ENCODE results near the gene DLX4. TPM values are rescaled to one million over a fixed set of nuclear protein-coding genes. Genes with fewer than 3 reads are reported as not detected.

Gene DLX4
- polyA plus RNA-seq, 1 donor from 2014 or later: not detected

DNA sequence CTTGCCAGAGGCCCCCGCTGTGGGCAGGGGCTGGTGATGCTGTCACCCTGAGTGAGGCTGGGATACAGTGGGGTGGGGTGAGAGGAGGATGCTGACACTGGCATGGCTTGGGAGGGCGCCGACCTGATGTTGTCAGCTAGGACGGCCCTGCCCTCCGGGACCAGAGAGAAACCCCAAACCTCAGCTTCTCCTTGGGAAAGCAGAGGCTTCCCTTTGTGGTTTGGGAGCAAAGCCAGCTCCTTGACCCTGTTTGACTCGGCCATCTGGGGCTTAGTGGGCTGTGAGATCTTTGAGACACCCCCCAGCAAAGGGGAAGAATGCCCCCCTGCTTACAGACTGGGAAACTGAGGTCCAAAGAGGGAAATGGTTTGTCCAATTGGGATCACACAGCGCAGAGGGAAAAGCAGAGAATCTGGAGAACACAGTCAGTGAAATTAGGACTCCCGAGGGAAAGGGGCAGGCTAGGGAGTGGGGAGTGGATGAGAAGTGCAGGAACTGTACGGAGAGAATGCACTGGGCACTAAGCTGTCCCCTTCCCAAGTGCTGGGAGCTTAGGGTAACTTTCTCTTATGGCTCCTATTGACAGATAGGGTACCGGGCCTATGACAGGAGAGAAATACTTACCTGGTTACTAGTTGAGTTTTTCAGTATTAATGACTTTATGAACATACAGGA, 40.7 kb upstream of the DLX4 start:
- TF ChIP-seq, protein P1, sequence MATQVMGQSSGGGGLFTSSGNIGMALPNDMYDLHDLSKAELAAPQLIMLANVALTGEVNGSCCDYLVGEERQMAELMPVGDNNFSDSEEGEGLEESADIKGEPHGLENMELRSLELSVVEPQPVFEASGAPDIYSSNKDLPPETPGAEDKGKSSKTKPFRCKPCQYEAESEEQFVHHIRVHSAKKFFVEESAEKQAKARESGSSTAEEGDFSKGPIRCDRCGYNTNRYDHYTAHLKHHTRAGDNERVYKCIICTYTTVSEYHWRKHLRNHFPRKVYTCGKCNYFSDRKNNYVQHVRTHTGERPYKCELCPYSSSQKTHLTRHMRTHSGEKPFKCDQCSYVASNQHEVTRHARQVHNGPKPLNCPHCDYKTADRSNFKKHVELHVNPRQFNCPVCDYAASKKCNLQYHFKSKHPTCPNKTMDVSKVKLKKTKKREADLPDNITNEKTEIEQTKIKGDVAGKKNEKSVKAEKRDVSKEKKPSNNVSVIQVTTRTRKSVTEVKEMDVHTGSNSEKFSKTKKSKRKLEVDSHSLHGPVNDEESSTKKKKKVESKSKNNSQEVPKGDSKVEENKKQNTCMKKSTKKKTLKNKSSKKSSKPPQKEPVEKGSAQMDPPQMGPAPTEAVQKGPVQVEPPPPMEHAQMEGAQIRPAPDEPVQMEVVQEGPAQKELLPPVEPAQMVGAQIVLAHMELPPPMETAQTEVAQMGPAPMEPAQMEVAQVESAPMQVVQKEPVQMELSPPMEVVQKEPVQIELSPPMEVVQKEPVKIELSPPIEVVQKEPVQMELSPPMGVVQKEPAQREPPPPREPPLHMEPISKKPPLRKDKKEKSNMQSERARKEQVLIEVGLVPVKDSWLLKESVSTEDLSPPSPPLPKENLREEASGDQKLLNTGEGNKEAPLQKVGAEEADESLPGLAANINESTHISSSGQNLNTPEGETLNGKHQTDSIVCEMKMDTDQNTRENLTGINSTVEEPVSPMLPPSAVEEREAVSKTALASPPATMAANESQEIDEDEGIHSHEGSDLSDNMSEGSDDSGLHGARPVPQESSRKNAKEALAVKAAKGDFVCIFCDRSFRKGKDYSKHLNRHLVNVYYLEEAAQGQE (IDR thresholded peaks at IDR 0.05; ENCODE audit: borderline replicate concordance): no peak
- TF ChIP-seq CTCF (IDR thresholded peaks at IDR 0.05; ENCODE audit: poor library complexity, severe bottlenecking) (no peak), SMC3 (conservative IDR thresholded peaks at IDR 0.05; ENCODE audit: poor library complexity) (no peak), EP300 (conservative IDR thresholded peaks at IDR 0.05; ENCODE audit: poor library complexity, severe bottlenecking) (no peak), RAD21 (conservative IDR thresholded peaks at IDR 0.05) (no peak), MXI1 (conservative IDR thresholded peaks at IDR 0.05; ENCODE audit: poor library complexity, severe bottlenecking) (no peak), EZH2 (IDR thresholded peaks at IDR 0.05; ENCODE audit: borderline replicate concordance, insufficient read depth, low read length, poor library complexity, severe bottlenecking) (no peak), TAF1 (IDR thresholded peaks at IDR 0.05; ENCODE audit: low read depth) (no peak), POLR2AphosphoS5 (IDR thresholded peaks at IDR 0.05) (no peak)
- H3K36me3 ChIP-seq (ENCODE audit: insufficient read depth, low read length): no peaks in the 10 kb centered on the region

GRCh38 chr17:49928837-49929475, 40.0 kb upstream of the DLX4 start:
- TF ChIP-seq RAD21 (conservative IDR thresholded peaks at IDR 0.05): no peak
- TF ChIP-seq TAF1 (IDR thresholded peaks at IDR 0.05; ENCODE audit: low read depth): no peak
- TF ChIP-seq POLR2AphosphoS5 (IDR thresholded peaks at IDR 0.05): no peak
- no peak for TF ChIP-seq EP300 (conservative IDR thresholded peaks at IDR 0.05; ENCODE audit: poor library complexity, severe bottlenecking)
- TF ChIP-seq, protein P1 (IDR thresholded peaks at IDR 0.05; ENCODE audit: borderline replicate concordance): no peak
- no peak for TF ChIP-seq CTCF (IDR thresholded peaks at IDR 0.05; ENCODE audit: poor library complexity, severe bottlenecking)
- TF ChIP-seq MXI1 (conservative IDR thresholded peaks at IDR 0.05; ENCODE audit: poor library complexity, severe bottlenecking): no peak
- no peak for TF ChIP-seq EZH2 (IDR thresholded peaks at IDR 0.05; ENCODE audit: borderline replicate concordance, insufficient read depth, low read length, poor library complexity, severe bottlenecking)
- no peak for TF ChIP-seq SMC3 (conservative IDR thresholded peaks at IDR 0.05; ENCODE audit: poor library complexity)
- no peaks in the 10 kb centered on the region for H3K79me2 ChIP-seq (replicated peaks; ENCODE audit: insufficient read depth, low read length)
- no peaks in the 10 kb centered on the region for H3K9me3 ChIP-seq (ENCODE audit: low read length)
- H3F3A ChIP-seq (ENCODE audit: insufficient read depth, low read length, poor library complexity, severe bottlenecking): no peaks in the 10 kb centered on the region
- no peaks in the 10 kb centered on the region for H3K27me3 ChIP-seq (ENCODE audit: insufficient read depth, low read depth, low read length)
- H2AFZ ChIP-seq (ENCODE audit: low read depth, low read length): no peak overlapping the region
- H4K20me1 ChIP-seq (ENCODE audit: insufficient read depth): no peaks in the 10 kb centered on the region
- no peak overlapping the region for H3K27ac ChIP-seq (ENCODE audit: low read length)
- H3K4me2 ChIP-seq (ENCODE audit: low read length): no peak overlapping the region
- no peak overlapping the region for H3K4me3 ChIP-seq (ENCODE audit: low read length)
- no peak overlapping the region for H3K9ac ChIP-seq (ENCODE audit: low read length)
- H3K36me3 ChIP-seq (ENCODE audit: insufficient read depth, low read length): no peaks in the 10 kb centered on the region
- no peaks in the 10 kb centered on the region for H3K9me2 ChIP-seq (ENCODE audit: insufficient read depth, low read length)

More for the DNA sequence above, 40.7 kb upstream of the DLX4 start:
- Histone ChIP-seq H3K27ac (ENCODE audit: low read length) (no peak overlapping the region), H3K9me3 (ENCODE audit: low read length) (no peaks in the 10 kb centered on the region), H3F3A (ENCODE audit: insufficient read depth, low read length, poor library complexity, severe bottlenecking) (no peaks in the 10 kb centered on the region), H3K27me3 (ENCODE audit: insufficient read depth, low read depth, low read length) (no peaks in the 10 kb centered on the region), H3K9me2 (ENCODE audit: insufficient read depth, low read length) (no peaks in the 10 kb centered on the region), H3K4me3 (ENCODE audit: low read length) (no peak overlapping the region), H4K20me1 (ENCODE audit: insufficient read depth) (no peaks in the 10 kb centered on the region), H3K79me2 (replicated peaks; ENCODE audit: insufficient read depth, low read length) (no peaks in the 10 kb centered on the region), H2AFZ (ENCODE audit: low read depth, low read length) (no peak overlapping the region), H3K4me2 (ENCODE audit: low read length) (no peak overlapping the region), H3K9ac (ENCODE audit: low read length) (no peak overlapping the region)
